HFF-Myc (cell line): ENCODE measurements around the gene CFI.

Experiments
- DNase-seq: peaks from one replicate; pipeline ENCODE4 v3.0.0-alpha.2; 2011; ENCODE audit warnings: low read depth; ENCODE audit errors: extremely low read depth
- H3K4me3 ChIP-seq: replicated peaks from 2 replicates; pipeline ENCODE4 v1.5.1; 2011; ENCODE audit warnings: low read depth, mild to moderate bottlenecking, control low read depth, low read length
- TF ChIP-seq, protein P1 (sequence below): IDR thresholded peaks from 2 replicates; pipeline ENCODE4 v1.5.1; 2012; ENCODE audit warnings: mild to moderate bottlenecking, low read depth, low read length, control low read depth; ENCODE audit errors: missing control alignments

Gene CFI

GRCh38 chr4:109723110-109723509 is 78.7 kb downstream of the CFI start:
- no peak for DNase-seq
- TF ChIP-seq, protein P1, sequence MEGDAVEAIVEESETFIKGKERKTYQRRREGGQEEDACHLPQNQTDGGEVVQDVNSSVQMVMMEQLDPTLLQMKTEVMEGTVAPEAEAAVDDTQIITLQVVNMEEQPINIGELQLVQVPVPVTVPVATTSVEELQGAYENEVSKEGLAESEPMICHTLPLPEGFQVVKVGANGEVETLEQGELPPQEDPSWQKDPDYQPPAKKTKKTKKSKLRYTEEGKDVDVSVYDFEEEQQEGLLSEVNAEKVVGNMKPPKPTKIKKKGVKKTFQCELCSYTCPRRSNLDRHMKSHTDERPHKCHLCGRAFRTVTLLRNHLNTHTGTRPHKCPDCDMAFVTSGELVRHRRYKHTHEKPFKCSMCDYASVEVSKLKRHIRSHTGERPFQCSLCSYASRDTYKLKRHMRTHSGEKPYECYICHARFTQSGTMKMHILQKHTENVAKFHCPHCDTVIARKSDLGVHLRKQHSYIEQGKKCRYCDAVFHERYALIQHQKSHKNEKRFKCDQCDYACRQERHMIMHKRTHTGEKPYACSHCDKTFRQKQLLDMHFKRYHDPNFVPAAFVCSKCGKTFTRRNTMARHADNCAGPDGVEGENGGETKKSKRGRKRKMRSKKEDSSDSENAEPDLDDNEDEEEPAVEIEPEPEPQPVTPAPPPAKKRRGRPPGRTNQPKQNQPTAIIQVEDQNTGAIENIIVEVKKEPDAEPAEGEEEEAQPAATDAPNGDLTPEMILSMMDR = no peak
- H3K4me3 ChIP-seq = no peak overlapping the region

GRCh38 chr4:109722357-109722756 is 79.4 kb downstream of the CFI start:
- TF ChIP-seq, protein P1 = no peak
- no peak for DNase-seq
- H3K4me3 ChIP-seq = no peak overlapping the region

- no peak for DNase-seq
- no peak overlapping the region for H3K4me3 ChIP-seq
- TF ChIP-seq, protein P1 = no peak
Measured at GRCh38 chr4:109721033-109721432, 80.8 kb downstream of the CFI start.

GRCh38 chr4:109719604-109720003 is 82.2 kb downstream of the CFI start:
- no peak overlapping the region for H3K4me3 ChIP-seq
- no peak for DNase-seq
- TF ChIP-seq, protein P1 = no peak

GRCh38 chr4:109718759-109719158 is 83.0 kb downstream of the CFI start:
- no peak for DNase-seq
- no peak overlapping the region for H3K4me3 ChIP-seq
- TF ChIP-seq, protein P1 = no peak

- no peak for DNase-seq
- TF ChIP-seq, protein P1 = no peak
- H3K4me3 ChIP-seq = no peak overlapping the region
Measured at GRCh38 chr4:109713500-109713899, 88.3 kb downstream of the CFI start.

GRCh38 chr4:109708990-109709389 is 92.8 kb downstream of the CFI start:
- no peak overlapping the region for H3K4me3 ChIP-seq
- TF ChIP-seq, protein P1 = no peak
- DNase-seq = no peak
